ENCODE data around the gene ERVK3-1.
A peak's percentile ranks its signal among the peaks of the same experiment; 100 is the strongest.

Gene ERVK3-1

GRCh38 chr19:58355908-58356765 lies 51.0 kb downstream of the ERVK3-1 start:
- H3K4me3 ChIP-seq: peak overlapping the region; percentile 31 to 64 (median 46); a peak in 19 of 20 replicates
- peak overlapping the region in 10 of 11 experiments; percentile 15 to 57 (median 44); a peak in 18 of 22 replicates for H3K9ac ChIP-seq
- H4K20me1 ChIP-seq: peaks cover 8 to 70% (median 59%) of the 10 kb centered on the region in 11 experiments
- TF ChIP-seq Cebpa-rat (IDR thresholded peaks at IDR 0.05): no peak
- peaks cover 0 to 36% (median 23%) of the 10 kb centered on the region in 11 experiments; a peak in 17 of 22 replicates for H3K36me3 ChIP-seq
- peak overlapping the region; percentile 80 to 98 (median 94) for H3K4me2 ChIP-seq
- H3K4me1 ChIP-seq: peaks cover 20 to 65% (median 47%) of the 10 kb centered on the region in 10 experiments
- no peaks in the 10 kb centered on the region for H3K9me3 ChIP-seq (replicated peaks in 1 of 11)
- no peak overlapping the region; a peak in 1 of 22 replicates for H3K27ac ChIP-seq
- peaks cover 31 to 39% (median 35%) of the 10 kb centered on the region in 11 experiments for H3K27me3 ChIP-seq

GRCh38 chr19:58356766-58357480 lies 51.7 kb downstream of the ERVK3-1 start:
- H3K9me3 ChIP-seq (replicated peaks in 1 of 11): no peaks in the 10 kb centered on the region
- H3K4me1 ChIP-seq: peaks cover 28 to 65% (median 49%) of the 10 kb centered on the region in 10 experiments
- H4K20me1 ChIP-seq: peaks cover 3 to 62% (median 52%) of the 10 kb centered on the region in 11 experiments
- peaks cover 0 to 28% (median 15%) of the 10 kb centered on the region in 11 experiments; a peak in 17 of 22 replicates for H3K36me3 ChIP-seq
- H3K4me3 ChIP-seq: peak overlapping the region; percentile 31 to 64 (median 46); a peak in 19 of 20 replicates
- H3K4me2 ChIP-seq: peak overlapping the region; percentile 80 to 98 (median 94)
- H3K27ac ChIP-seq: no peak overlapping the region; a peak in 1 of 22 replicates
- peaks cover 31 to 39% (median 35%) of the 10 kb centered on the region in 11 experiments for H3K27me3 ChIP-seq
- no peak for TF ChIP-seq Cebpa-rat (IDR thresholded peaks at IDR 0.05)
- H3K9ac ChIP-seq: peak overlapping the region in 9 of 11 experiments; percentile 20 to 57 (median 46); a peak in 17 of 22 replicates

- Histone ChIP-seq H3K4me3 (0 out of 20 replicates have a peak overlapping the region, but pooled peaks of 2 of the 10 experiments have one; percentile 44 to 53), H3K4me1 (peaks cover 28 to 62% (median 48%) of the 10 kb centered on the region in 10 experiments), H3K36me3 (peaks cover 0 to 21% (median 12%) of the 10 kb centered on the region in 11 experiments; a peak in 15 of 22 replicates), H3K9ac (peak overlapping the region in 1 of 11 experiments; percentile 42; a peak in 1 of 22 replicates), H3K27me3 (peaks cover 31 to 39% (median 35%) of the 10 kb centered on the region in 11 experiments), H4K20me1 (peaks cover 3 to 55% (median 45%) of the 10 kb centered on the region in 11 experiments), H3K27ac (no peak overlapping the region), H3K4me2 (peak overlapping the region in 10 of 11 experiments; percentile 80 to 98 (median 93); a peak in 18 of 22 replicates), H3K9me3 (replicated peaks in 1 of 11) (no peaks in the 10 kb centered on the region)
- no peak for TF ChIP-seq Cebpa-rat (IDR thresholded peaks at IDR 0.05)
These were observed 52.4 kb downstream of the ERVK3-1 start for GRCh38 chr19:58357481-58358145.

- Histone ChIP-seq H3K4me3 (peak overlapping the region; percentile 59 to 75 (median 68)), H3K4me2 (peak overlapping the region; percentile 84 to 95 (median 87)), H3K4me1 (peaks cover 38 to 81% (median 71%) of the 10 kb centered on the region in 10 experiments), H3K9me3 (replicated peaks in 1 of 11) (no peaks in the 10 kb centered on the region), H3K9ac (peak overlapping the region; percentile 79 to 93 (median 90)), H3K36me3 (peaks cover 0 to 3% (median 0%) of the 10 kb centered on the region in 11 experiments; a peak in 5 of 22 replicates), H3K27ac (peak overlapping the region; percentile 83 to 94 (median 91)), H4K20me1 (peaks cover 0 to 13% (median 5%) of the 10 kb centered on the region in 11 experiments; a peak in 11 of 22 replicates), H3K27me3 (peaks cover 10 to 18% (median 14%) of the 10 kb centered on the region in 11 experiments)
- TF ChIP-seq Cebpa-rat (IDR thresholded peaks at IDR 0.05): no peak
These were observed 56.7 kb downstream of the ERVK3-1 start for GRCh38 chr19:58361900-58362271.

- peak within 1 kb of the TSS; percentile 79 to 93 (median 90) for H3K9ac ChIP-seq
- peak within 1 kb of the TSS; percentile 84 to 95 (median 87) for H3K4me2 ChIP-seq
- peaks cover 33 to 77% (median 67%) of the 10 kb centered on the region in 10 experiments for H3K4me1 ChIP-seq
- peaks cover 5 to 12% (median 8%) of the 10 kb centered on the region in 11 experiments for H3K27me3 ChIP-seq
- TF ChIP-seq Cebpa-rat (IDR thresholded peaks at IDR 0.05): no peak
- H3K36me3 ChIP-seq: peaks cover 0 to 8% (median 5%) of the 10 kb centered on the region in 11 experiments; a peak in 14 of 22 replicates
- H3K27ac ChIP-seq: peak within 1 kb of the TSS; percentile 83 to 94 (median 91)
- no peaks in the 10 kb centered on the region; a peak in 1 of 22 replicates for H3K9me3 ChIP-seq (replicated peaks in 1 of 11)
- H4K20me1 ChIP-seq: peaks cover 0 to 7% (median 0%) of the 10 kb centered on the region in 11 experiments; a peak in 6 of 22 replicates
- peak within 1 kb of the TSS; percentile 59 to 75 (median 68) for H3K4me3 ChIP-seq
These were observed 57.3 kb downstream of the ERVK3-1 start, which contains the start of gene ZNF497 for GRCh38 chr19:58362272-58362994. Gene ZNF497 (minus strand): TSS chr19:58362751. CDS start chr19:58357635, 5,116 bp downstream.

GRCh38 chr19:58364146-58364545 lies 59.0 kb downstream of the ERVK3-1 start:
- H3K4me2 ChIP-seq: peak overlapping the region; percentile 84 to 95 (median 87)
- H3K27ac ChIP-seq: peak overlapping the region in 7 of 11 experiments; percentile 8 to 92 (median 52); a peak in 13 of 22 replicates
- no peaks in the 10 kb centered on the region for H3K27me3 ChIP-seq
- peaks cover 11 to 25% (median 22%) of the 10 kb centered on the region in 11 experiments; a peak in 18 of 22 replicates for H3K36me3 ChIP-seq
- no peak overlapping the region for H3K4me3 ChIP-seq
- TF ChIP-seq Cebpa-rat (IDR thresholded peaks at IDR 0.05): no peak
- peak overlapping the region in 8 of 11 experiments; percentile 0 to 48 (median 22); a peak in 10 of 22 replicates for H3K9ac ChIP-seq
- no peaks in the 10 kb centered on the region; a peak in 1 of 22 replicates for H3K9me3 ChIP-seq (replicated peaks in 1 of 11)
- H4K20me1 ChIP-seq: no peaks in the 10 kb centered on the region
- H3K4me1 ChIP-seq: peaks cover 31 to 62% (median 54%) of the 10 kb centered on the region in 10 experiments

Data from BLaER1 treated with 17β-estradiol and CSF1 and Interleukin-3, amounts not matched to agents 10 nM and 100 nM (cell line).